ENCODE results near the gene WASHC4.

WASHC4 gene

DNA sequence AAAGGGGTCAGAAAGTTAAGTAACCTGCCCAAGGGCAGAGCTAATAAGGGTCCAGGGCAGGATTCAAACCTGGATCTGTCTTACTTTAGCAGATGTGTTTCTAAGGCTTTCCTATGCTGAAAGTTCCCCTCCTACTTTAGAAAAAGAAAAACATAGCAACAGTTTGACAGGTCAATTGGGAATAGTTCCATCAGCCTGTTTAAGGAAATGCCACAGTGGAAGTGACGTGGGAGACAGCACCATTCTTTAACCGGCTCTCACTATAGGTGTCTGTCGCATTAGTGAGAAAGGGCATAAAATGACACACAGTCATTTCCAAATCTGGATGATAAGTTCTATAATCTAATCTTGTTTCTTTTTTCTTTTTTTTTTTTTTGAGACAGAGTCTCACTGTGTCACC is 30.6 kb upstream of the WASHC4 start:
- TF ChIP-seq, protein P1, sequence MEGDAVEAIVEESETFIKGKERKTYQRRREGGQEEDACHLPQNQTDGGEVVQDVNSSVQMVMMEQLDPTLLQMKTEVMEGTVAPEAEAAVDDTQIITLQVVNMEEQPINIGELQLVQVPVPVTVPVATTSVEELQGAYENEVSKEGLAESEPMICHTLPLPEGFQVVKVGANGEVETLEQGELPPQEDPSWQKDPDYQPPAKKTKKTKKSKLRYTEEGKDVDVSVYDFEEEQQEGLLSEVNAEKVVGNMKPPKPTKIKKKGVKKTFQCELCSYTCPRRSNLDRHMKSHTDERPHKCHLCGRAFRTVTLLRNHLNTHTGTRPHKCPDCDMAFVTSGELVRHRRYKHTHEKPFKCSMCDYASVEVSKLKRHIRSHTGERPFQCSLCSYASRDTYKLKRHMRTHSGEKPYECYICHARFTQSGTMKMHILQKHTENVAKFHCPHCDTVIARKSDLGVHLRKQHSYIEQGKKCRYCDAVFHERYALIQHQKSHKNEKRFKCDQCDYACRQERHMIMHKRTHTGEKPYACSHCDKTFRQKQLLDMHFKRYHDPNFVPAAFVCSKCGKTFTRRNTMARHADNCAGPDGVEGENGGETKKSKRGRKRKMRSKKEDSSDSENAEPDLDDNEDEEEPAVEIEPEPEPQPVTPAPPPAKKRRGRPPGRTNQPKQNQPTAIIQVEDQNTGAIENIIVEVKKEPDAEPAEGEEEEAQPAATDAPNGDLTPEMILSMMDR (IDR thresholded peaks at IDR 0.05; ENCODE audit: low read depth, low read length, poor library complexity, severe bottlenecking) = no peak
- no peak for TF ChIP-seq EZH2phosphoT487 (IDR thresholded peaks at IDR 0.05; ENCODE audit: borderline replicate concordance, low read length)
- H3K4me2 ChIP-seq (ENCODE audit: low read length) = no peak overlapping the region
- H3K36me3 ChIP-seq (ENCODE audit: control insufficient read depth, low read length) = no peaks in the 10 kb centered on the region
- H3F3A ChIP-seq (ENCODE audit: control insufficient read depth, insufficient read depth) = no peaks in the 10 kb centered on the region
- H3K27me3 ChIP-seq (ENCODE audit: control insufficient read depth, low read length) = peaks cover 17% of the 10 kb centered on the region
- H3K9me2 ChIP-seq (replicated peaks; ENCODE audit: control insufficient read depth, low read length) = no peaks in the 10 kb centered on the region
- H3K27ac ChIP-seq (ENCODE audit: low read depth, low read length) = no peak overlapping the region
- peaks cover 14% of the 10 kb centered on the region for H3K4me1 ChIP-seq (ENCODE audit: control insufficient read depth, low read length)
- H3K4me3 ChIP-seq (ENCODE audit: low read length) = no peak overlapping the region
- no peaks in the 10 kb centered on the region for H3K79me2 ChIP-seq (ENCODE audit: control insufficient read depth, low read length)
- no peaks in the 10 kb centered on the region for H4K20me1 ChIP-seq (ENCODE audit: control insufficient read depth, insufficient read depth, low read depth, low read length)
- H3K9me3 ChIP-seq (ENCODE audit: control insufficient read depth, insufficient read depth, low read length) = no peaks in the 10 kb centered on the region

DNA sequence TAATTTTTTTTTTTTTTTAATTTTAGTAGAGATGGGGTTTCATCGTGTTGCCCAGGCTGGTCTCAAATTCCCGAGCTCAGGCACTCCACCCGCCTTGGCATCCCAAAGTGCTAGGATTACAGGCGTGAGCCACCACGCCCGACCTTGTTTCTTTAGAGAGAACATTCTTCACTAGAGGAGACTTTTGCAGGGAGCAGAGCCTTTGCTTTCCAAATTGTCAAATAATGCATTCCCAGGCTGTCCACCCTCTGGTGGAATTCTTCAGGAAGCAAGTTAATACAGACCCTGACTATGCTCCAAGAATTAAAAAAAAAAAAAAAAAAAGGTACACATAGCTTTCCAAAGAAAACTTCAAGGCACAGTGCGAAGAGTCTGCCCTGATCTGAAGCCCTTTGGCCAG is 30.1 kb upstream of the WASHC4 start:
- no peaks in the 10 kb centered on the region for H3F3A ChIP-seq (ENCODE audit: control insufficient read depth, insufficient read depth)
- no peaks in the 10 kb centered on the region for H3K79me2 ChIP-seq (ENCODE audit: control insufficient read depth, low read length)
- no peaks in the 10 kb centered on the region for H3K9me3 ChIP-seq (ENCODE audit: control insufficient read depth, insufficient read depth, low read length)
- no peak overlapping the region for H3K27ac ChIP-seq (ENCODE audit: low read depth, low read length)
- H4K20me1 ChIP-seq (ENCODE audit: control insufficient read depth, insufficient read depth, low read depth, low read length) = no peaks in the 10 kb centered on the region
- H3K4me2 ChIP-seq (ENCODE audit: low read length) = no peak overlapping the region
- TF ChIP-seq, protein P1 (IDR thresholded peaks at IDR 0.05; ENCODE audit: low read depth, low read length, poor library complexity, severe bottlenecking) = no peak
- TF ChIP-seq EZH2phosphoT487 (IDR thresholded peaks at IDR 0.05; ENCODE audit: borderline replicate concordance, low read length) = no peak
- no peaks in the 10 kb centered on the region for H3K36me3 ChIP-seq (ENCODE audit: control insufficient read depth, low read length)
- peaks cover 20% of the 10 kb centered on the region for H3K27me3 ChIP-seq (ENCODE audit: control insufficient read depth, low read length)
- no peak overlapping the region for H3K4me3 ChIP-seq (ENCODE audit: low read length)
- H3K9me2 ChIP-seq (replicated peaks; ENCODE audit: control insufficient read depth, low read length) = no peaks in the 10 kb centered on the region
- peaks cover 10% of the 10 kb centered on the region for H3K4me1 ChIP-seq (ENCODE audit: control insufficient read depth, low read length)

DNA sequence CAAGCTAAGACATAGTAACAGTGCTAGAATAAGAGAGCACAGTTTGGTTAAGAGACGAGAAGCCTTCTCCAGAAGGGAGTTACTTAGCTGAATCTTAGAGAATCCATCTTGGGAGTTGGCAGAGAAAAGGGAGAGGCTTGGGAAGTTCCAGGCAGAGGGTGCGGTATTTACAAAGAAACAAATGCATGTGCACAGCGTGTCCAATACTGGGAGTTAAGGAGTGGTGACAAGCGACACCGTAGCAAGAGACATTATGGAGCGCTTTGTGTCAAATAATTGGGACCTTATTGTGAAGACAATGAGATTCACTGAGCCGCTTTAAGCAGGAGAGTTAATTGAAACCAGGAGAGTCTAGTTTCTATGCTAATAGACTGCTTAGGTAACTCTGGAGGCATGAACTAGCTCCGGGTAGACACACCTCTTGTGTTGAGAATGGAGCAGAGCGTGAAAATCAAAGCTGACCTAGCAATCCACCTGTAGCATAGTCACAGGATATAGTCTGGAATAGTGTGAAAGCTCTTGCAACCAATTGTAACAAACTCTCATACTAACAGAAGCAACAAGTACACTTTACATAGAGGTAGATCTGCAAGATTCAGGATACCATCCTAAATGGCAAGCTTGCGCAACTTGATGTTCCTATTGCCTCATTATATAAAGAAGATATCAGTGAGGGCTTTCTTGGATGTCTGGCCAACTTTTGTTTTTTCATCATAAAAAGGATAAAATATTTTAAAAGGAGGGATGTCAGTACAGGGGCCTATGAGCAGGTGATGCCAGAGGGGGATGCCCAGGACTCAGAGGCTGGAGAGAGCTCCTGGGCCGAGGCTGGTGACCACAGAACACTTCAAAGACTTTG is 28.6 kb upstream of the WASHC4 start:
- Histone ChIP-seq H3K9me3 (ENCODE audit: control insufficient read depth, insufficient read depth, low read length) (no peaks in the 10 kb centered on the region), H3K27me3 (ENCODE audit: control insufficient read depth, low read length) (peaks cover 33% of the 10 kb centered on the region), H3K4me2 (ENCODE audit: low read length) (no peak overlapping the region), H3K9me2 (replicated peaks; ENCODE audit: control insufficient read depth, low read length) (no peaks in the 10 kb centered on the region), H4K20me1 (ENCODE audit: control insufficient read depth, insufficient read depth, low read depth, low read length) (no peaks in the 10 kb centered on the region), H3K79me2 (ENCODE audit: control insufficient read depth, low read length) (no peaks in the 10 kb centered on the region), H3K27ac (ENCODE audit: low read depth, low read length) (no peak overlapping the region), H3K4me1 (ENCODE audit: control insufficient read depth, low read length) (no peaks in the 10 kb centered on the region), H3K4me3 (ENCODE audit: low read length) (no peak overlapping the region), H3F3A (ENCODE audit: control insufficient read depth, insufficient read depth) (no peaks in the 10 kb centered on the region), H3K36me3 (ENCODE audit: control insufficient read depth, low read length) (no peaks in the 10 kb centered on the region)
- TF ChIP-seq, protein P1 (IDR thresholded peaks at IDR 0.05; ENCODE audit: low read depth, low read length, poor library complexity, severe bottlenecking) = no peak
- no peak for TF ChIP-seq EZH2phosphoT487 (IDR thresholded peaks at IDR 0.05; ENCODE audit: borderline replicate concordance, low read length)
